AG04450 (cell line): Measurements from ENCODE around the gene CELF5. TPM values are rescaled to one million over a fixed set of nuclear protein-coding genes. Genes with fewer than 3 reads are reported as not detected.
A peak's percentile ranks its signal among the peaks of the same experiment; 100 is the strongest.
"Not testable (repeated sequence)": the region's sequence is repeated elsewhere in the genome, so short reads cannot be mapped to it uniquely, and the experiment has no call there.

Source experiments
- CTCF ChIA-PET: fragments of 300-600, 350-600 bp; formaldehyde crosslinking; extraction: SDS; loops from one replicate; lab custom pipeline; 2022; ENCODE audit warnings: antibody characterized with exemption, inconsistent platforms; lab: Charles Lee
- POLR2A ChIA-PET: fragments of 350-600 bp; formaldehyde crosslinking; extraction: SDS; loops from one replicate; lab custom pipeline; 2021; ENCODE audit warnings: antibody characterized with exemption, inconsistent platforms; lab: Yijun Ruan, JAX
- DNase-seq: peaks from one replicate; pipeline ENCODE4 v3.0.0-alpha.2; 2011; ENCODE audit warnings: low read depth, low spot score
- H3K27ac ChIP-seq: one replicate; pipeline ENCODE4 v1.5.1; 2012; ENCODE audit warnings: low read depth, low read length, control low read depth
- H3K27me3 ChIP-seq: one replicate; pipeline ENCODE4 v1.6.0; 2012; ENCODE audit warnings: low read length; ENCODE audit not compliant: control insufficient read depth, insufficient read depth
- H3K4me3 ChIP-seq: 2 replicates; pipeline ENCODE4 v1.5.1; 2011; ENCODE audit warnings: mild to moderate bottlenecking, low read depth, low read length, control low read depth
- H3K9me3 ChIP-seq: 2 replicates; pipeline ENCODE4 v1.5.1; 2012; ENCODE audit warnings: low read length; ENCODE audit not compliant: control insufficient read depth, insufficient read depth
- CTCF ChIP-seq: IDR thresholded peaks from 2 replicates; pipeline ENCODE4 v1.5.1; 2011; ENCODE audit warnings: low read depth, low read length, control low read depth, inconsistent platforms
- polyA plus RNA-seq: library from polyadenylated mRNA; depleted of rRNA; stranded (reverse); fragments of >200 nt; gene quantifications from 2 replicates; pipeline ENCODE4 v1.2.3, GENCODE V29; 2011

The CELF5 gene
- polyA plus RNA-seq, 1 experiment, result not detected

GRCh38 chr19:3229888-3230496 lies 5.5 kb downstream of the CELF5 start:
- H3K27me3 ChIP-seq, result peaks cover 49% of the 10 kb centered on the region
- no peak for TF ChIP-seq CTCF
- no peak overlapping the region for H3K4me3 ChIP-seq
- no peak overlapping the region for H3K27ac ChIP-seq
- H3K9me3 ChIP-seq, result no peaks in the 10 kb centered on the region; the same call in 1 of the 2 replicates
- DNase-seq, result no peak
- ChIA-PET POLR2A (no interaction called here), CTCF (interaction anchor here (0.7 kb wide), 1 partner anchor 255 kb away, joined by 3 read pairs; no protein-coding TSS in a partner anchor)

- H3K27me3 ChIP-seq, result peaks cover 40% of the 10 kb centered on the region
- no peak for DNase-seq
- H3K27ac ChIP-seq, result no peak overlapping the region
- ChIA-PET CTCF (no interaction called here), POLR2A (no interaction called here)
- no peak for TF ChIP-seq CTCF
- no peak overlapping the region for H3K4me3 ChIP-seq
- no peaks in the 10 kb centered on the region; the same call in 1 of the 2 replicates for H3K9me3 ChIP-seq
These were observed 6.8 kb downstream of the CELF5 start for GRCh38 chr19:3231288-3231687.

- CTCF ChIA-PET, result no interaction called here
- TF ChIP-seq CTCF, result no peak
- DNase-seq, result no peak
These were observed 8.7 kb downstream of the CELF5 start for GRCh38 chr19:3233116-3233515.

GRCh38 chr19:3233831-3234230 lies 9.4 kb downstream of the CELF5 start:
- peaks cover 21% of the 10 kb centered on the region for H3K27me3 ChIP-seq
- H3K4me3 ChIP-seq, result no peak overlapping the region
- DNase-seq, result no peak
- H3K27ac ChIP-seq, result no peak overlapping the region
- ChIA-PET CTCF (no interaction called here), POLR2A (no interaction called here)
- H3K9me3 ChIP-seq, result no peaks in the 10 kb centered on the region; the same call in 1 of the 2 replicates
- no peak for TF ChIP-seq CTCF

More at GRCh38 chr19:3233116-3233515, 8.7 kb downstream of the CELF5 start:
- Histone ChIP-seq H3K27me3 (peaks cover 23% of the 10 kb centered on the region), H3K4me3 (no peak overlapping the region), H3K27ac (no peak overlapping the region), H3K9me3 (no peaks in the 10 kb centered on the region; the same call in 1 of the 2 replicates)
- POLR2A ChIA-PET, result no interaction called here

GRCh38 chr19:3234800-3235199 lies 10.3 kb downstream of the CELF5 start:
- ChIA-PET POLR2A (no interaction called here), CTCF (interaction anchor here (0.5 to 1.0 kb wide), 2 partner anchors 70 to 1007 kb away, joined by 3 to 4 read pairs; no protein-coding TSS in a partner anchor)
- Histone ChIP-seq H3K27me3 (peaks cover 13% of the 10 kb centered on the region), H3K4me3 (no peak overlapping the region), H3K27ac (no peak overlapping the region), H3K9me3 (no peaks in the 10 kb centered on the region; the same call in 1 of the 2 replicates)
- no peak for DNase-seq
- 0 out of 2 replicates have a peak, but pooled peaks have one; percentile 3 for TF ChIP-seq CTCF

- H3K9me3 ChIP-seq, DNase-seq, H3K4me3 ChIP-seq, POLR2A ChIA-PET, H3K27ac ChIP-seq, H3K27me3 ChIP-seq: not testable (repeated sequence)
- CTCF ChIA-PET, result interaction anchor here (1.0 kb wide), 1 partner anchor 69 kb away, joined by 3 read pairs; no protein-coding TSS in a partner anchor
These were observed 11.1 kb downstream of the CELF5 start for GRCh38 chr19:3235604-3236003.
